Mononuclear cell (primary cell): Measurements from ENCODE around the gene MRPL36. TPM values are rescaled to one million over a fixed set of nuclear protein-coding genes. Genes with fewer than 3 reads are reported as not detected.
"Not testable (repeated sequence)": the region's sequence is repeated elsewhere in the genome, so short reads cannot be mapped to it uniquely, and the experiment has no call there.

Source experiments
- H3K27me3 ChIP-seq: 2 replicates; pipeline ENCODE4 v1.6.0; 2011; ENCODE audit warnings: low read length, control low read depth; ENCODE audit not compliant: insufficient read depth
- H3K4me1 ChIP-seq: 2 replicates; pipeline ENCODE4 v1.5.1; 2011; ENCODE audit warnings: mild to moderate bottlenecking, low read length, control low read depth; ENCODE audit not compliant: insufficient read depth
- H3K4me3 ChIP-seq: 2 replicates; pipeline ENCODE4 v1.5.1; 2011; ENCODE audit warnings: mild to moderate bottlenecking, low read length, moderate library complexity
- H3K9me3 ChIP-seq: 2 replicates; pipeline ENCODE4 v1.5.1; 2011; ENCODE audit warnings: low read depth, mild to moderate bottlenecking, control low read depth, low read length
- total RNA-seq: library from RNA; depleted of rRNA; stranded (reverse); fragments of >200 nt; gene quantifications from one replicate; pipeline ENCODE4 v1.2.3, GENCODE V29; 2012

The MRPL36 gene
- 13.2 TPM for total RNA-seq

- Histone ChIP-seq H3K4me1 (peaks cover 32% of the 10 kb centered on the region), H3K27me3 (no peaks in the 10 kb centered on the region), H3K9me3 (no peaks in the 10 kb centered on the region), H3K4me3 (peak within 1 kb of the TSS; percentile 82)
These were observed at the start of gene MRPL36 for GRCh38 chr5:1799602-1800471. MRPL36 (minus strand) TSS chr5:1799837; CDS start chr5:1798935, 902 bp downstream.

DNA sequence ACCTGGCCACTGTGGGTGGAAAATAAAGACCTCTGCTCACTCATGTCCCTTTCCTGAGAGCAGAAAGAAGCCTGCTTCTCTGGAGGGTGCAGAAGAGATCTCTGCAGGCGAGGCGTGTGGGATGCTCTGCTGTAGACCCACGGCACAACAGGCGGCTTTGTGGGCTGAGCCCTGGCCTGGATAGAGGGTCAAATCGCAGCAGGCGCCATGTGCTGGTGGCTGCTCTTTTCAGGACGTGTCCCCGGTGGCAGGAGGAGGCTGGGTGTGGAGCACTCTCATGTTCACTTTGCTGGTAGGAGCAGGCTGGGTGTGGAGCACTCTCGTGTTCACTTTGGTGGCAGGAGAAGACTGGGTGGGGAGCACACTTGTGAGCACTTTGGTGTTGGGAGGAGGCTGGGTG is 48.0 kb upstream of the MRPL36 start:
- Histone ChIP-seq H3K4me1 (no peaks in the 10 kb centered on the region), H3K4me3 (no peak overlapping the region), H3K27me3 (peaks cover 5% of the 10 kb centered on the region), H3K9me3 (no peaks in the 10 kb centered on the region)

GRCh38 chr5:1847056-1847455 is 47.4 kb upstream of the MRPL36 start:
- no peaks in the 10 kb centered on the region for H3K9me3 ChIP-seq
- no peaks in the 10 kb centered on the region for H3K4me1 ChIP-seq
- H3K4me3 ChIP-seq, result no peak overlapping the region
- peaks cover 5% of the 10 kb centered on the region for H3K27me3 ChIP-seq

GRCh38 chr5:1846583-1846982 is 46.9 kb upstream of the MRPL36 start:
- H3K4me1 ChIP-seq, result no peaks in the 10 kb centered on the region
- no peaks in the 10 kb centered on the region for H3K9me3 ChIP-seq
- H3K27me3 ChIP-seq, result peaks cover 5% of the 10 kb centered on the region
- no peak overlapping the region for H3K4me3 ChIP-seq

- Histone ChIP-seq H3K4me1 (no peaks in the 10 kb centered on the region), H3K27me3 (peaks cover 5% of the 10 kb centered on the region), H3K4me3 (no peak overlapping the region), H3K9me3 (no peaks in the 10 kb centered on the region)
These were observed 46.1 kb upstream of the MRPL36 start for GRCh38 chr5:1845696-1846095.

DNA sequence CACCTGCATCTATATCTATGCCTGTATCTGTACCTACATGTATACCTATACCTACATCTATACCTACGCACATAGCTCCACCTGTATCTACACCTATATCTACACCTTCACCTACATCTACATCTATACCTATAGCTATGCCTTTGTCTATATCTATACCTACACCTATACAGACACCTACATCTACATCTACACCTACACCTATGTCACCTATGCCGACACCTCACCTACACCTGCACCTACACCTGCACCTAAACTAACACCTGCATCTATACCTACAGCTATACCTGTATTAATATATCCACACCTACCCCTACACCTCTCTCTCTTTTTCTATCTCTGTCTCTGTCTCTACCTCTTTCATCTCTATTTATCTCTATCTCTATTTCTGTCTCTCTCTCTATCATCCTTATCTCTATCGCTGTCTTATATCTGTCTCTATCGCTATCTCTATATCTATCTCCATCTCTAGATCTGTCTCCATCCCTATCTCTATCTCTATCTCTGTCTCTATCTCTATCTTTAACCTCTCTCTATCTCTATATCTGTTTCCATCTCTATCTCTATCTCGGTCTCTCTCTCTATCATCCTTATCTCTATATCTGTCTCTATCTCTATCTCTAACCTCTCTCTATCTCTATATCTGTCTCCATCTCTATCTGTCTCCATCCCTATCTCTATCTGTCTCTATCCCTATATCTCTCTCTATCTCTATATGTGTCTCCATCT is 45.2 kb upstream of the MRPL36 start:
- Histone ChIP-seq H3K4me3 (no peak overlapping the region), H3K4me1 (no peaks in the 10 kb centered on the region), H3K27me3 (no peaks in the 10 kb centered on the region)

DNA sequence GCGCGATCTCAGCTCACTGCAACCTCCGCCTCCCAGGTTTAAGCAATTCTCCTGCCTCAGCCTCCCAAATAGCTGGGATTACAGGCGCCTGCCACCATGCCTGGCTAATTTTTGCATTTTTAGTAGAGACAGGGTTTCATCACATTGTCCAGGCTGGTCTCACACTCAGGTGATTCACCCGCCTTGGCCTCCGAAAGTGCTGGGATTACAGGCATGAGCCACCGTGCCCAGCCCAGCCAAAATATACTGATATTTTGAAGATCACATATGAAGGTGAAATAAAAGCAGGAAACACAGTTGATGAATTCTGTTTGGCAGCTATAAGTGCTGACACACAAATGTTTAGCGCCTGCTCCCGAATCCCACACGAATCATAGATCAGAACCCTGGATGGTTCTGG is 44.1 kb upstream of the MRPL36 start:
- H3K4me3 ChIP-seq, H3K9me3 ChIP-seq, H3K27me3 ChIP-seq, H3K4me1 ChIP-seq: not testable (repeated sequence)

More for the DNA sequence above, 45.2 kb upstream of the MRPL36 start:
- H3K9me3 ChIP-seq, result no peaks in the 10 kb centered on the region

- Histone ChIP-seq H3K27me3 (no peaks in the 10 kb centered on the region), H3K9me3 (no peaks in the 10 kb centered on the region), H3K4me3 (no peak overlapping the region), H3K4me1 (no peaks in the 10 kb centered on the region)
These were observed 42.6 kb upstream of the MRPL36 start for GRCh38 chr5:1842004-1842819.

DNA sequence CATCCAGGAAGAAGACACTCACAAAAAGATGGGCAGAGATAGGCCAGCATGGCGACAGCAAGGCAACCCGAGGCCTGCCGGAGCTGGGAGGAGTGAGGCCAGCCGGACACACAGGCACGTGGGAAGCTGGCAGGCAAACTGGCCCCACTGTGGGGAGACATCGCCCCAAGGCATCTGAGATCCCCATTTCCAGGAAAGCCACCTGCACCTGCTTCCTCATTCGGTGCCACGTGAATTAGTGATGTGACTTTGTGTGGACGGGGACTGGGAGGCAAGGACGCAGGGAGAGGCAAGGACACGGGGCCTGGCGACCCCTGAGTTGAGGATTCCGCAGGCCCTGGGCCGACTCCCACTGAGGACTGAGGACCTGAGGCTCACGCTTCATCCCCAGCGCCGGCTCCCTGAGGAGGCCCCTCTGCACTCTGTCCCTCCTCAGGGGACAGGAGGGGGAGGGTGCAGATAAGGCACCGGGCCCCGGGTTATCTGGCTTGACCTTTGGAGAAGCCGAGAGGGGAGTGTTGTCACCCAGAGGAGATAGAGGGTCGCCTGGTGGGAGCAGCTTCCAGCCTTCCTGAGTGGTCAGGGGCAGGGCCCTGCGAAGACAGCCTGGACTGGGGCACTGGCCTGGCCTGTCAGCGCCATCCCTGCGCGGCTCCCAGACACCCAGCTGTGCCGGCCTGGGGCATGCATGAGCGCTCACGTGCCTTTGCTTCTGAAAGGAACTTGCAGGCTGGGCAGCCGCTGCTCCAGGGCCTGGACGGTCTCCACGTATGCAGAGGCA is 41.3 kb upstream of the MRPL36 start:
- Histone ChIP-seq H3K4me3 (no peak overlapping the region), H3K9me3 (no peaks in the 10 kb centered on the region), H3K27me3 (no peaks in the 10 kb centered on the region), H3K4me1 (no peaks in the 10 kb centered on the region)

DNA sequence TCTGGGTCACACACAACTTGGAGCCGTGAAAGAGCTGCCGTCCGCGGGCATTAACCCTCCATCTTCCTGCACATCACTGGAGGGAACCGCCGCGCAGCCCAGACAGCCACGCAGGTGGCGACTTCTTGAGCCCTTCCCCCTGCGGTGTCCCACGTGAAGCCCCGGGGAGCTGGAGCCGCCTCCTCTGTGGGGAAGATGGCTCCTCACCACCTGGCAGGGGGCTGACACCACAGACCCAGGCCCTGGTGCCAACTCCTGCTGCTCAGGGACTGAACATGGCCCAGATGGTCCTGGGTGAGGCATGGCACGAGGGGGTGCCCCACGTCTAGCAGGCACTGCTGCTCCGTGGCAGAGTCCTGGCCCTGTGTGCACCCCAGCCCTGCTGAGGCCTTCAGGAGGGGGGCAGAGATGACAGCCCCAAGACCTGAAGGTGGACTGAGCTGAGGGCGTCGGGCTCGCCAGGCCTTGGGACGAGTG is 40.5 kb upstream of the MRPL36 start:
- no peaks in the 10 kb centered on the region for H3K9me3 ChIP-seq
- H3K4me1 ChIP-seq, result no peaks in the 10 kb centered on the region
- no peak overlapping the region for H3K4me3 ChIP-seq
- H3K27me3 ChIP-seq, result no peaks in the 10 kb centered on the region

DNA sequence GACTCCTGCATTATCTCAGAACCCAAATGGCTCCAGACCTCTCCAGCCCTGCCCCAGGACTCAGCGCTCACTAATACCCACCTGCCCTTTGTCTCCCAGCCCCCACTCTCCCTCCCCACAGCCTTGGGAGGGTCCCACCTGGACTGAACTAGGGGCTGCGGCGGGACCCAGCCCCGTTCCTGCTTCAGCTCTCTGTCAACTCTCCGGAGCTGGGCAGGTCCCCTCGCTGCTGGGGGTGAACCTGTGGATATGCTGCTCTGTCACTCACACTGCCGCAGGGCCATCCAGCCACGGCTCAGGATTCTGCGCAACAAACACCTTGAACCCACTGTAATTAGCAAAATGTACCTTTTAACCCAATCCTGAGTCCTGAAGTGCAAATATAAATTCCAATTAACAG is 38.4 kb upstream of the MRPL36 start:
- H3K4me3 ChIP-seq, result no peak overlapping the region
- H3K9me3 ChIP-seq, result no peaks in the 10 kb centered on the region
- no peaks in the 10 kb centered on the region for H3K27me3 ChIP-seq
- no peaks in the 10 kb centered on the region for H3K4me1 ChIP-seq

DNA sequence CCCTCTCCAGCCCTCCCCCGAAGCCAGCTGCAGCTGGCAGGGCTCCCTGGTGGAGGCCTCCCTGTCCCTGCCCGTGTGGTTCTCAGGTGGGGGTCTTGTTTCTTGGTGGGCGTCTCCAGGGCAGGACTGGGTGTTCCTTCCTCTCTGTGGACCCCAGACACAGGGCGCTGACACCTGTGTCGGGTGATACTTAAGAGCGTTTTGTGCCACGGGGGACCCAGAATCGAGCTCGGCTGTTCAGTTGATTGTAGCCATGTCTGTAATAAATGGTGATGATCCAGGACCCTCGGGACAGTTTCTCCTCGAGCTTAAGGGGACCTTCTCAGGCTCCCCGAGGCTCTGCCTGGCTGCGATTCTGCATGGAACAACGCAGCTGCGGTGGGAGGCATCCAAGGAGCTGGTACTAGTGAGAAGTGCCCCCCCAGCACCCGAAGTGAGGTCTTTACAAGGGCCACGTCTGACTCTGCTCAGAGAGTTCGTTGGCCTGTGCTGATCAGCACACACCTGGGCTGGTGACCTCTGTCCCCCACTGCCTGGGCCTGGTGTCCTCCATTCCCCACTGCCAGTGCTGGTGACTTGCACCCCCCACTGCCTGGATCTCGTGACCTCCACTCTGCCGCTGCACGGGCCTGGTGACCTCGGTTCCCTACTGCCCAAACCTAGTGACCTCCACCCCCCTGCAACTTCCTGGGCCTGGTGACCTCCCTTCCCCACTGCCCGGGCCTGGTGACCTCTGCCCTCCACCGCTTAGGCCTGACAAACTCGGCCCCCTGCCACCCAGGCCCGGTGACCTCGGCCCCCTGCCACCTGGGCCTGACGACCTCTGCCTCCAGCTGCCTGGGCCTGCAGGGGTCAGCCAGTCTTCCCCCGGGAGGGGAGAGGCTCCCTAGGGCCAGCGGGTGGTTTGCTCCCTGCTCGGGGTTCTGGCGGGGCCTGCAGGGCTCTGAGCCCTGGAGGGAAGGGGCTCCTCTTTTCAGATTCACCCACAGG is 37.5 kb upstream of the MRPL36 start:
- Histone ChIP-seq H3K27me3 (no peaks in the 10 kb centered on the region), H3K9me3 (no peaks in the 10 kb centered on the region), H3K4me3 (no peak overlapping the region), H3K4me1 (no peaks in the 10 kb centered on the region)

DNA sequence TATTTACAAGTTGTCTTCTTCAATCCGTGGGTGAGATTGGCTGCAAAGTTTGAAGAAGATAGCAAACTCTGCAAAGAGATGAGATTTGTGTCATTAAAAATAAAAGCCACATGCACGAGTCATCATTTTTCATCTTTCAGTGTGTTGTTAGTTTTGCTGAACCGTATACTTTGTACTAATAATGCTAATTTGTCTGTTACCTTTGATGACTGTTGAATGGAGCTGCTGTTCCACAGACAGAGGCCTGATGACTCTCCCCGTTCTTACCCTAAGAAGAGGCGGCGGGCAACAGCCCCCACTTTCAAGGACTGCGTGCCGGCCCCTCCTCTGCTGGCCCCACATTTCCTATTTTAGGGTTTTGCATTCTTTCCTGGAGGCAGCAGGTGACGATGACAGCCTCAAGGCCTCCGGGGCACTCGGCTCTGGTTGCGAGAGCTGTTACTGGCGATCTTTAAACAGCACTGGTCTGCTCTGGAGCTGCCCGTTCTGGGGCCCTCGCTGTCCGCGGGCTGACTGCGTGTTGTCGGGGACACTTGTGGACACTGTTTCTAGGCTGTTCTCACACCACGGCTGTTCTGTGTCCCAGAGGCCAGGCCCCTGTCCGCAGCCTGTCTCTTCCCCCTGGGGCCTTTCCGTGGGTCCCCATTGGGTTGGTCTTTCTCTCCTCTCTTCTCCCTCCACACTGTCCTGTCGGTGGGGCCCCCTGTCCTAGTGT is 36.7 kb upstream of the MRPL36 start:
- Histone ChIP-seq H3K4me1 (no peaks in the 10 kb centered on the region), H3K4me3 (no peak overlapping the region), H3K9me3 (no peaks in the 10 kb centered on the region), H3K27me3 (no peaks in the 10 kb centered on the region)
